ENCODE measurements around the gene AMDHD2. TPM values are rescaled to one million over a fixed set of nuclear protein-coding genes. Genes with fewer than 3 reads are reported as not detected.

AMDHD2 gene
- total RNA-seq, 1 donor from 2014 or later = 11.7 TPM

- Histone ChIP-seq H3K27ac (no peak overlapping the region), H3K9me3 (ENCODE audit: low read depth) (no peaks in the 10 kb centered on the region), H2AFZ (replicated peaks) (no peak overlapping the region), H3K36me3 (no peaks in the 10 kb centered on the region), H3F3A (ENCODE audit: low read depth) (peaks cover 11% of the 10 kb centered on the region), H3K79me2 (ENCODE audit: low read depth) (no peaks in the 10 kb centered on the region), H3K4me1 (no peaks in the 10 kb centered on the region), H3K4me2 (peak overlapping the region; percentile 83), H3K27me3 (peaks cover 13% of the 10 kb centered on the region), H3K4me3 (no peak overlapping the region), H4K20me1 (ENCODE audit: low read depth) (no peaks in the 10 kb centered on the region), H3K9ac (no peak overlapping the region)
- DNase-seq (ENCODE audit: low spot score) = no peak
- Mint-ChIP-seq H3K4me1 (peaks cover 15% of the 10 kb centered on the region), H3K9me3 (no peaks in the 10 kb centered on the region), H3K27me3 (ENCODE audit: insufficient read depth, low read depth) (peaks cover 18% of the 10 kb centered on the region), H3K36me3 (no peaks in the 10 kb centered on the region), H3K27ac (no peak overlapping the region), H3K4me3 (peak overlapping the region; percentile 89)
- TF ChIP-seq, protein P1, sequence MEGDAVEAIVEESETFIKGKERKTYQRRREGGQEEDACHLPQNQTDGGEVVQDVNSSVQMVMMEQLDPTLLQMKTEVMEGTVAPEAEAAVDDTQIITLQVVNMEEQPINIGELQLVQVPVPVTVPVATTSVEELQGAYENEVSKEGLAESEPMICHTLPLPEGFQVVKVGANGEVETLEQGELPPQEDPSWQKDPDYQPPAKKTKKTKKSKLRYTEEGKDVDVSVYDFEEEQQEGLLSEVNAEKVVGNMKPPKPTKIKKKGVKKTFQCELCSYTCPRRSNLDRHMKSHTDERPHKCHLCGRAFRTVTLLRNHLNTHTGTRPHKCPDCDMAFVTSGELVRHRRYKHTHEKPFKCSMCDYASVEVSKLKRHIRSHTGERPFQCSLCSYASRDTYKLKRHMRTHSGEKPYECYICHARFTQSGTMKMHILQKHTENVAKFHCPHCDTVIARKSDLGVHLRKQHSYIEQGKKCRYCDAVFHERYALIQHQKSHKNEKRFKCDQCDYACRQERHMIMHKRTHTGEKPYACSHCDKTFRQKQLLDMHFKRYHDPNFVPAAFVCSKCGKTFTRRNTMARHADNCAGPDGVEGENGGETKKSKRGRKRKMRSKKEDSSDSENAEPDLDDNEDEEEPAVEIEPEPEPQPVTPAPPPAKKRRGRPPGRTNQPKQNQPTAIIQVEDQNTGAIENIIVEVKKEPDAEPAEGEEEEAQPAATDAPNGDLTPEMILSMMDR (IDR thresholded peaks at IDR 0.05) = no peak
- TF ChIP-seq EZH2phosphoT487 (IDR thresholded peaks at IDR 0.05) (no peak), EZH2 (IDR thresholded peaks at IDR 0.05) (no peak)
These were observed 10.6 kb downstream of the AMDHD2 start for GRCh38 chr16:2530629-2531318.

DNA sequence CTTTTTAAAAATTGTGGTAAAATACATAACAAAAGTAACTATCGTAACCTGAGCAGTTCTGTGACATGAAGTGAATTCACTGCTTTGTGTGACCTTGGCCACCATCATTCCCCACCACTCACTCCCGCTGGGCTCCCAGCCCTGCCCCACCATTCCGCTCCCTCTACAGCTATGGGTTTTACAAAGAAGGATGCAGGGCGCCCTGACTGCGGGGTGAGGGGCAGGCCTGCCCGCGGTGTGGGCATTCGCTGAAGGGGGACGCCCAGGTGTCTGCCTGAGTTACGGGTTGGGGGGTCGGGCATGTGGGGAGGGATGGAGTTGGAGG lies 11.2 kb downstream of the AMDHD2 start, which contains the start of gene CEMP1:
CEMP1 (minus strand) TSS at position 38 of the 325 bp plus-strand sequence. CDS start 335 bp downstream, outside the sequence.
- Histone ChIP-seq H3K4me3 (peak within 1 kb of the TSS; percentile 62), H3K4me1 (no peaks in the 10 kb centered on the region), H3K9ac (no peak within 1 kb of the TSS), H3K27me3 (peaks cover 13% of the 10 kb centered on the region), H3K36me3 (no peaks in the 10 kb centered on the region), H3K27ac (no peak within 1 kb of the TSS), H3F3A (ENCODE audit: low read depth) (peaks cover 11% of the 10 kb centered on the region), H2AFZ (replicated peaks) (peak within 1 kb of the TSS; percentile 74), H4K20me1 (ENCODE audit: low read depth) (no peaks in the 10 kb centered on the region), H3K9me3 (ENCODE audit: low read depth) (no peaks in the 10 kb centered on the region), H3K79me2 (ENCODE audit: low read depth) (no peaks in the 10 kb centered on the region), H3K4me2 (peak within 1 kb of the TSS; percentile 83)
- Mint-ChIP-seq H3K4me3 (peak within 1 kb of the TSS; percentile 89), H3K36me3 (no peaks in the 10 kb centered on the region), H3K27ac (no peak within 1 kb of the TSS), H3K4me1 (peaks cover 15% of the 10 kb centered on the region), H3K27me3 (ENCODE audit: insufficient read depth, low read depth) (peaks cover 18% of the 10 kb centered on the region), H3K9me3 (no peaks in the 10 kb centered on the region)
- DNase-seq (ENCODE audit: low spot score) = no peak
- TF ChIP-seq EZH2phosphoT487 (IDR thresholded peaks at IDR 0.05) = no peak
- no peak for TF ChIP-seq EZH2 (IDR thresholded peaks at IDR 0.05)

GRCh38 chr16:2531696-2532493 lies 11.7 kb downstream of the AMDHD2 start:
- Mint-ChIP-seq H3K9me3 (no peaks in the 10 kb centered on the region), H3K4me1 (peaks cover 19% of the 10 kb centered on the region), H3K27ac (no peak overlapping the region), H3K27me3 (ENCODE audit: insufficient read depth, low read depth) (peaks cover 21% of the 10 kb centered on the region), H3K36me3 (no peaks in the 10 kb centered on the region), H3K4me3 (peak overlapping the region; percentile 89)
- no peak overlapping the region for H3K9ac ChIP-seq
- H3K27me3 ChIP-seq = peaks cover 13% of the 10 kb centered on the region
- H3K4me2 ChIP-seq = peak overlapping the region; percentile 83
- no peaks in the 10 kb centered on the region for H3K9me3 ChIP-seq (ENCODE audit: low read depth)
- no peaks in the 10 kb centered on the region for H3K4me1 ChIP-seq
- H3K4me3 ChIP-seq = peak overlapping the region; percentile 62
- H3K79me2 ChIP-seq (ENCODE audit: low read depth) = no peaks in the 10 kb centered on the region
- no peak overlapping the region for H3K27ac ChIP-seq
- peak; percentile 99 for DNase-seq (ENCODE audit: low spot score)
- peak overlapping the region; percentile 74 for H2AFZ ChIP-seq (replicated peaks)
- no peaks in the 10 kb centered on the region for H3K36me3 ChIP-seq
- peaks cover 11% of the 10 kb centered on the region for H3F3A ChIP-seq (ENCODE audit: low read depth)
- no peak for TF ChIP-seq EZH2 (IDR thresholded peaks at IDR 0.05)
- TF ChIP-seq EZH2phosphoT487 (IDR thresholded peaks at IDR 0.05) = no peak
- TF ChIP-seq, protein P1 (IDR thresholded peaks at IDR 0.05) = no peak
- H4K20me1 ChIP-seq (ENCODE audit: low read depth) = no peaks in the 10 kb centered on the region
